BJ (cell line): ENCODE data around the gene KIF6. TPM values are rescaled to one million over a fixed set of nuclear protein-coding genes. Genes with fewer than 3 reads are reported as not detected.

Experiments used
- CTCF ChIA-PET: fragments of 350-600 bp; formaldehyde crosslinking; extraction: SDS; loops from one replicate; lab custom pipeline; 2021; ENCODE audit warnings: antibody characterized with exemption, inconsistent platforms; lab: Yijun Ruan, JAX
- POLR2A ChIA-PET: fragments of 300-600 bp; sonication (Branson Sonifier 250); formaldehyde crosslinking; extraction: SDS; loops from one replicate; lab custom pipeline; 2021; ENCODE audit warnings: antibody characterized with exemption; lab: Charles Lee
- DNase-seq: peaks from one replicate; pipeline ENCODE4 v3.0.0-alpha.2; 2011; ENCODE audit warnings: low read depth
- H3K27me3 ChIP-seq: 2 replicates; pipeline ENCODE4 v1.6.0; 2011; ENCODE audit warnings: low read length; ENCODE audit not compliant: control insufficient read depth, insufficient read depth
- H3K36me3 ChIP-seq: 2 replicates; pipeline ENCODE4 v1.5.1; 2011; ENCODE audit warnings: low read length; ENCODE audit not compliant: control insufficient read depth, insufficient read depth
- H3K4me3 ChIP-seq: 2 replicates; pipeline ENCODE4 v1.5.1; 2011; ENCODE audit warnings: low read depth, mild to moderate bottlenecking, control low read depth, low read length
- CTCF ChIP-seq: IDR thresholded peaks from 2 replicates; pipeline ENCODE4 v1.5.1; 2011; ENCODE audit warnings: low read depth, mild to moderate bottlenecking, control low read depth, inconsistent platforms, low read length, moderate library complexity; ENCODE audit not compliant: insufficient read depth
- polyA plus RNA-seq: library from polyadenylated mRNA; depleted of rRNA; stranded (reverse); fragments of >200 nt; gene quantifications from 2 replicates; pipeline ENCODE4 v1.2.3, GENCODE V29; 2011

The KIF6 gene
- polyA plus RNA-seq, 1 experiment: 0.56 TPM

DNA sequence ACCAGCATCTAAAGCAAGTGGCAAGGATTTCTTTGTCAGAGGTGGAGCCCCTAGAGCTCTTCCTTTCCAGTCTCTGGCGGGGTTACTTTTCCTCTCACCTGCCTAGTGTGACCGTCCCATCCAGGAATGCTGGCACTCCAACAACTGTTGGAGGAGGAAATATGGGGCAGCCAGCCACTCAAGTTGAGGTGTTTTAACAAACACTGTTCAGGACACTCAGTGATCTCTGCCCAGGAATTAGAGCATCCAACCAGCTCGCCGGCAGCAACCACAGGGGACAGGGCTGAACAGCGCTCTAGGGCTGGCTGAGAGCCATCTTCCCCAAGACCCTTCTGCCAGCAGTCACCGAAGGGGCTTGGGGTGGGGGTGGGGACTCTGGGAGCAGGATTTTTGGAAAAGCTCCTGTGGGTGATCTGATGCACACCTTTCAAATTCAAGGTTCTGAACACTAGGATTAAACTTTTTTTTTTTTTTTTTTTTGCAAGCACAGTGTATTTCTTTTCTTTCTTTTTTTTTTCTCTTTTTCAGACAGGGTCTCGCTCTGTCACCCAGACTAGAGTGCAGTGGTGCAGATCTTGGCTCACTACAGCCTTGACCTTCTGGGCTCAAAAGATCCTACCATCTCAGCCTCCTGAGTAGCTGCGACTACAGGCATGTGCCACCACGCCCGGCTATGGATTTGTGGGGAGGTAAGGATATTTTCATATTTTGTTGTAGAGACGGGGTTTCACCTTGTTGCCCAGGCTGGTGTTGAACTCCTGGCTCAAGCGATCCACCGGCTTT, 374.3 kb downstream of the KIF6 start:
- Histone ChIP-seq H3K36me3 (no peaks in the 10 kb centered on the region), H3K27me3 (0 out of 2 replicates have a peak, but pooled peaks cover 2% of the 10 kb centered on the region), H3K4me3 (no peak overlapping the region)
- CTCF ChIA-PET: interaction anchor here (0.9 to 1.8 kb wide), 5 partner anchors 10 to 958 kb away, joined by 3 to 11 read pairs (median 4); no protein-coding TSS in a partner anchor
- POLR2A ChIA-PET: no interaction called here
- TF ChIP-seq CTCF: no peak
- no peak for DNase-seq

DNA sequence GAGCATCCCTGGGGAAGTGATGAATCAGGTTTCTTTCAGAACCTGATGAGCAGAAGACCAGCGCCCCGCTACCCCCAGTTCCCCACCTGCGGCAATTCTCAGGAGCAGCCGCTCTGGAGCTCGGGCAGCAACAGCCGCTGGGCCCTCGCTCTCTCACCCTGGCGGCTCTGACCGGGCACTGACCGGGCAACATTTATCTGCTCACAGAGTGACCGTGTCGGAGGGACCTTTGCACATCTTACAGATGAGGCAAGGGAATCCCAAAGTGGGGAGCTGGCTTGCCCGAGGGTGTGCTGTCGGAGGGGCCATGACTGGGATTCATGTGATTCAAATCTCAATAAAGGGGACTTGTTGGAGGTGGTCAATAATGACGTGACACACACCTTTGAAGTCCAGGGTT, 376.5 kb downstream of the KIF6 start:
- no peak for TF ChIP-seq CTCF
- no peak for DNase-seq
- Histone ChIP-seq H3K36me3 (no peaks in the 10 kb centered on the region), H3K4me3 (no peak overlapping the region), H3K27me3 (0 out of 2 replicates have a peak, but pooled peaks cover 1% of the 10 kb centered on the region)
- CTCF ChIA-PET: interaction anchor here (0.8 to 3.2 kb wide), 9 partner anchors 9 to 1680 kb away, joined by 3 to 22 read pairs (median 3); no protein-coding TSS in a partner anchor
- POLR2A ChIA-PET: no interaction called here

DNA sequence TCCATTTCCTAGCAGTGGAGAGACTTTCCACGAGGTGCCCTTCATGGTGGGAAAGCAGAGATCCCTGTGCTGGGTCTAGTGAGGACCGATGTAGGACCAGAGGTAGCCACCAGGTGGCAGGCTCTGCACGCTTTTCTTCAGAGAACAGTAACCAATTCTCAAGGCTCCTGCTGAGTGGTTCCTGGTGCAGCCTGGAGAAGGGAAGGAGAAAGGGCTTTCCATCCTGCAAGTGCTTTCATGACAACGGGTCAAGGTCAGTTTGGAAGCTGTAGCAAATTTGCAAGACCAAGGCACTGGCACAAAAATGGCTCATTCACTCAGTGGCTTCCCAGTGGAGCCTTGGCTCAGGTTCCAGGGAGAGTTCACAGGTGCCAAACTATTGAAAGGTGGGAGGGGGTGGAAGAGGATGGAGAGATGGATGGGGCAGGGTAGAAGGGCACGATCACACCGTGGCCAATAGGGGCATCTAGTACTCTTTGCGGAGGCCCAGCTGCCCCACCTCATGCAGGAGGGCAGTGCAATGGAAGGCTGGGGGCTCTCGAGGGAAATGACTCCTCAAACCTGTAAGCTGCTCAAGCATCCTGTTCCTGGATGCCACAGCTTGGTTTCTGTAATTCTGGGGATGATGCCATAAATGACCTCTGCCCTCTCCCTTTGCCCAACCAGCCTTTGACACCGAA, 377.2 kb downstream of the KIF6 start:
- H3K36me3 ChIP-seq: no peaks in the 10 kb centered on the region
- H3K27me3 ChIP-seq: no peaks in the 10 kb centered on the region
- no peak overlapping the region for H3K4me3 ChIP-seq
- CTCF ChIA-PET: interaction anchor here (0.8 to 3.2 kb wide), 13 partner anchors 10 to 1680 kb away, joined by 3 to 22 read pairs (median 4); partner anchors contain the start of gene KCNK17
- DNase-seq: no peak
- POLR2A ChIA-PET: no interaction called here
- peak; percentile 92 for TF ChIP-seq CTCF

DNA sequence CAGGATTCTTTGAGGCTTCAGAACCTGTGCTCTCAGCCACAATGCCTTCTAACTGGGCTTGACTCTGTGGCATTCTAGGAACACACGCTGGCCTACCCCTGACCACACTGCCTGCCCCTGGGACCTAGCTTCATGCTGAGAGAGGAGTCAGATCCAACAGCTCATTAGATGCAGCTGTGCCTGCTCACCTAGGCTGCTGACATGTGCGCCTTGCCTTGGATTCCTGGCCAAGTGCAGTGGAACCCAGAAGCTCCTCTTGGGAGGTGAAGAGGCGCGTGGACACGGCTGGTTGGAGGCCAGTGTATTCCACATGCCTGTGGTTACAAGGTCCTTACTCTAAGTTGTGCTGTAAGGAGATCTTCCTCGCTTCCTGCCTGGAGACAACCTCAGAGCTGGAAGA, 378.0 kb downstream of the KIF6 start:
- POLR2A ChIA-PET: no interaction called here
- TF ChIP-seq CTCF: no peak
- no peaks in the 10 kb centered on the region for H3K27me3 ChIP-seq
- CTCF ChIA-PET: interaction anchor here (0.7 to 3.2 kb wide), 11 partner anchors 9 to 1681 kb away, joined by 3 to 22 read pairs (median 4); no protein-coding TSS in a partner anchor
- H3K36me3 ChIP-seq: no peaks in the 10 kb centered on the region
- H3K4me3 ChIP-seq: no peak overlapping the region
- DNase-seq: no peak

GRCh38 chr6:39344821-39345280, 380.4 kb downstream of the KIF6 start:
- Histone ChIP-seq H3K27me3 (0 out of 2 replicates have a peak, but pooled peaks cover 1% of the 10 kb centered on the region), H3K4me3 (no peak overlapping the region), H3K36me3 (no peaks in the 10 kb centered on the region)
- POLR2A ChIA-PET: no interaction called here
- CTCF ChIA-PET: interaction anchor here (1.6 kb wide), 1 partner anchor 17 kb away, joined by 5 read pairs; no protein-coding TSS in a partner anchor
- no peak for TF ChIP-seq CTCF
- DNase-seq: no peak
